ENCODE measurements around the gene ALK.

GRCh38 chr2:29226808-29227207 is 694.6 kb downstream of the ALK start:
- TF ChIP-seq CTCF (IDR thresholded peaks at IDR 0.05; ENCODE audit: low read depth, low read length) (no peak), MAX (IDR thresholded peaks at IDR 0.05; ENCODE audit: low read depth, low read length) (no peak), POLR2A (IDR thresholded peaks at IDR 0.05; ENCODE audit: extremely low read depth, insufficient read length) (no peak)

Data from NB4 (cell line).